HG03039 (cell line): ENCODE measurements around the gene C8A.

Source experiments
- ATAC-seq: cut with Tn5 transposase; IDR thresholded peaks from one replicate; pipeline ENCODE4 v1.9.1; 2021; ENCODE audit warnings: mild to moderate bottlenecking, moderate library complexity; ENCODE audit not compliant: unreplicated experiment

Gene C8A

GRCh38 chr1:56880774-56881173 lies 26.2 kb downstream of the C8A start:
- ATAC-seq: no peak

DNA sequence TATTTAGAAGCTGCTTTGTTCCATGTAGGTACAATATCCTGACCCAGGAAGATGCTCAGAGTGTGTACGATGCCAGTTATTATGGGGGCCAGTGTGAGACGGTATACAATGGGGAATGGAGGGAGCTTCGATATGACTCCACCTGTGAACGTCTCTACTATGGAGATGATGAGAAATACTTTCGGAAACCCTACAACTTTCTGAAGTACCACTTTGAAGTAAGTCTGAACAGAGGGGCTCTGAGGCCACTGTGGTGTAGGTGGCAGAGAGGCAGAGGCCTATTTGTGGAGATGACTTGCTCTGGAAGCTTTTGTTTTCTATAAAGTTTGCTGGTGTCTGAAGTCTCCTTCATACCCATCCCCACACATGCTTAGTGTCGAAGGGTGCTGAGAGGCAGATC lies 26.8 kb downstream of the C8A start:
- ATAC-seq: no peak

DNA sequence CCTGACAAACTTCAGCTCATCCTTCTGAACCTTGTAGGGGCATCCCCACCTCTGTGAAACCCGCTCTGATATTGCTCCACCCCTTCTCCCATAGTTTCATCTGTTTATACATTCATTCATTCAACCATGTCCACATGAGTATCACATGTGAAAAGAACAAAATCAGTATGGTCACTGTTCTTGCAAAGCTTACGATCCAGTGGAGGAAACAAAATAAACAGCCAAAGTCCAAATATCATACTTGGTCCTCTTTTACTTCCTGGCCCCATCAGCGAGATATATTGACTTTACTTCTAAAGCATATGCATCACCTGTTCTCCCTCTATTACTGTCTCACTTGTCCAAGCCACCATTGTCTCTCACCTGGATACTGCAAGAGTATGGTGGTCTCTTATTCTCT lies 35.6 kb downstream of the C8A start:
- ATAC-seq: no peak

DNA sequence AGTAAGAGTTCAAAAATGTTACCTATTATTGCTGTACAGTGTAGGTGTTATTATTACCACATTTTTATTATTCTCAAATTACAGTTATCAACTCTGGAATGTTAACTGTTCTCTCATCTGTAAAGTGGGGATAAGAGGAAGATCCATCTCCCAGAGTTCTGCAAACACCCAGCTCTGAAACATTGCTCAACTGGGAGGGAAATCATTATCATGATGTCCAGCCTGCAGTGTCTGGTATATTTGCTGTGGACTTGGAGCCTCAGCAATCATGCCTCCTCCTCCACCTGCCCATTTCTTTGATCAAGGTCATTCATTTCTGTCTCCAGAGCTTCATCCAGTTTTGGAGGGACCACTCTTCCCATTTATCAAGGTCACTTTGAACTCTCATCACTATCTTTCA lies 39.4 kb downstream of the C8A start:
- ATAC-seq: no peak

GRCh38 chr1:56897150-56898004 lies 42.8 kb downstream of the C8A start:
- no peak for ATAC-seq

- no peak for ATAC-seq
These were observed 43.4 kb downstream of the C8A start for GRCh38 chr1:56898005-56898373.

DNA sequence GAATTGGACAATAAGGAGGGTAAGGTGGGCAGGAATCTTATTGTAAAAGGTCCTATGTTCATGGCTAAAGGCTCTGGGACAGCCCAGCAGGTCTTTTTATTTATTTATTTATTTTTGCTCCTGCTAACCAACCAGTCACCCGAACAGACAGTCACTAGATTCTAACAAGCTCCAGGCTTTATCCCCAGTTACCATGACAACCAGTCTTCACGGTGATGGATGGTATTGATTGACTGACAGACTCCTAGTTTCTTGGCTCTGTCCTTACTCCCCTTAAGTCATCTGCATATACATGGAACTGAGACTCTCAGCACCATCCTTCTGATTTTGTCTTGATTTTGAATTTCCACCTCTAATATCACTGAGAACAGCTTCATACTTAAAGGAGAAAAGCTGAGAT lies 44.3 kb downstream of the C8A start:
- ATAC-seq: no peak

DNA sequence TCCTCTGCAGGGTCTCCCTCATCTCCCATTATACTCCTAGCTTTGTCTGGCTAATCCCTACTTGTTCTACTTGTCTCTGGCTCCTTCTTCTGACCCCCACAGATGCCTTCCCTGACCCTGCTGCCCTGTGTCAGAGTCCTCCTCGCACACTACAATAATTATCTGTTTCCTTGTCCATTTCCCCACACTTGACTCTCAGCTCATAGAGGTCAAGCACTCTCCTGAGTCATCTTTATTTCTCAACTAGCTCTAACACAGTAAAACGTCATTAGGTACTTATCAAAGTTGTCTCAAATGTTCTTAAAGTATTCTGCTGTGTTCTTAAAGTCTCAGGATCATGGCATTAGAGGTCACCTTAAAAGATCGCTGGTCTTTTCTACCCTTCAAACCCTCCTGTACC lies 47.1 kb downstream of the C8A start:
- no peak for ATAC-seq

DNA sequence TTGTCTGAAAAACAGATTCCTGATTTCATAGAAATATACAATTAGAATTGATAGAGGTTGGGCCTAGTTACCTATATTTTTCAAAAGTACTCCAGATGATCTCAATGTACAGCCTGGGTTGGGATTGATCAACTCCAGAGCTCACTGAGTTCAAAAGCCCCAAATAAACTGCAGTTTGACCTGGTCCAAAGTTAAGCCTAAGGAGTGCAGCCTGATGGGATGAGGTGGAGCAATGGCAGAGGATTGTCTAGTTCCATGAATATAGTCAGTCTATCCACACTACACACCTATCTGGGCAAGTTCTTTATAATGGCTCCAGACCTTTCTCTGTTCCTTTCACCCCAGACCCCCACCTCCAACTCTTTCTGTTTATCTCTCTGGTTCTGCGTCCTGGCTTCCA lies 49.2 kb downstream of the C8A start:
- ATAC-seq: no peak

DNA sequence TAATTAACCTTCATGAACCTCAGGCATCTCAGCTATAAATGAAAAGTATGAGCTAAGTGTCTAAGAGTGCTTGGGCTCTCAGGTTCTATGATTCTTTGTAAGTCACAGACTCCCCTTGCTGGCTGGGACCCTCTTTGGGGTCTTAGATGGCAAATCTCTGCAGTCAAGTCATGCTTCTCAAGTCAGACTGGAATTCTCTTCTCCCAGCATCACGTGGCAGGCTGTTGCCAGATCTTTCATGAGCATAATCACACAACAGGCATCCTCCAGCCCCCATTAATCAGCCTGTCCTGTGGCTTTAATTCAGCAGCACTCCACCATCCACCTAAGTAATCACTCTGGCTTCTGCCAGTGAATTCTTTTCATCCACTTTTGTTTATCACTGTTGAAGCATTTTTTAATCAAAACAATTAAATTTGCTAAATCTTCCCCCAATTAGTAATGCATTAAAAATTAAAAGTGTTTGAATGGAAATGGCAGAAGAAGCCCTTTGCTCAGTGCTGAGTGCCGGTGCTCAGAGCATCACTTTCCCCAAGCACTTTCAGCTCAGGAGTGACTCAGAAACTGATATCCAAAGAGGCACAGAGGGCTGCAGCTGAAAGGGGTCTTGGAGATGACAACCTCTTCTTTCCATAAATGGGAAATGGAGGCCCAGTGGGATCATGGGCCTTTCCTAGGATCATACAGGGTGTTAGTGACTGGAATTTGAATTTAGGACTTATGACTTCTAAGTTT lies 50.2 kb downstream of the C8A start:
- no peak for ATAC-seq

- no peak for ATAC-seq
These were observed 51.1 kb downstream of the C8A start for GRCh38 chr1:56905667-56906066.

DNA sequence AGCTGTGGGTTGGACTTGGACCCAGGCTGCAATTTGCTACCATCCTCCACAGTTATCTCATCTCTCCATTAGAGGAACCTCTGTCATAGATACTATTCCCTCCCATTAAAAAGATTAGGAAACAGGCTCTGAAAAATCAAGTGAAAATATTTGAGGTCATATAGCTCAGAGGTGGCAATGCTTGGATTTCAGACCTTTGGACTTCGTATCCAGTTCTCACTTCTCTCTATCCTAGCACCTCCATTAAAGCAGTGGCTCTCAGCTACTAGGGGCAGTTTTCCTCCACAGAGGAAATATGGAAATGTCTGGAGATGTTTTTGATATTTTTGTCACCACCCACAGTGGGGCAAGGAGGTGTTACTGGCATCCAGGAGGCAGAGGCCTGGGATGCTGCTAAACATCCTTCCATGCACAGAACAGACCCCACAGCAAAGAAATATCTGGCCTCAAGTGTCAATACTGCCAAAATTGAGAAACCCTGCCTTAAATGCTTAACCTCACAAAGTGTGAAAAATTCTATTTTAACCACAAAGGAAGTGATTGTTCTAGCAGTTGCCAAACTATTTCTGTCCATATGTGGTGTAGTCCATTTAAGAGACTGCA lies 54.1 kb downstream of the C8A start:
- ATAC-seq: no peak

DNA sequence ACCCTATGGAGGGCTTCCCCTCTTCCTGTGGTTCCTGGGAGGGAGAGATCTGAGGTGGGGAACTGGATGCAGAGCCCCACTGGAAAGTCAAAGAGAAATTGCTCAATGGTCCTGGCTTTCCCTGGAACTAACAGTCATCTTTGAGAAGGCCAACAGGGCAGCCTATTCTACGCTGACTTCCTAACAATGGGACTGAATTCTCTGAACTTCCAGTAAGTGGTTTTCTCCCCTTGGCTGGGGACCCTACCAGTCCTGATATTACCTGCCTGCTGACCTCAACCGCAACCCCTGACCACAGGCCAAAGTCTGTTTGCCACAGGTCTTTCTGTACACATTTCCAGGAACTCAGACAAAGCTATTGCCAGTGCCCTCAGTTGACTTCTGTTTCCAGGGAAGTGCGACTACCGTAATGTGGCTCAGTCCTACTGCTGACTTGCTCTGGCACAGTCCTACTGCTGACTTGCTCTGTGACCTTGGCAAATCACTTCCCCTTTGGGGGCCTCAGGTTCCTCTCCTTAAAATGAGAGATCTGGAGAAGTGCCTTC lies 55.9 kb downstream of the C8A start:
- ATAC-seq: no peak

GRCh38 chr1:56911098-56911938 lies 56.7 kb downstream of the C8A start:
- no peak for ATAC-seq

DNA sequence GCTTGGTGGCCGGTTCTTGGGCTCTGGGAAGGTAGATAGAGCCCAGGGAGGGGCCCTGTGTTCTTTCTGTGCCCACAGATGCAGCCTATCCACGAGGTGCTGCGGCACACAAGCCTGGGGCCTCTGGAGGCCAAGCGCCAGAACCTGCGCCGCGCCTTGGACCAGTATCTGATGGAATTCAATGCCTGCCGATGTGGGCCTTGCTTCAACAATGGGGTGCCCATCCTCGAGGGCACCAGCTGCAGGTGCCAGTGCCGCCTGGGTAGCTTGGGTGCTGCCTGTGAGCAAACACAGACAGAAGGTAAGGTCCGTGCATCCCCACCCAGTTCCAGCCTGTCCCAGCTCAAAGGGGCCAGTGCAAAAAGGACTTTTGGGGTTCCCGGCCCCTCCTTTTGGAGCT lies 57.7 kb downstream of the C8A start:
- ATAC-seq: no peak

DNA sequence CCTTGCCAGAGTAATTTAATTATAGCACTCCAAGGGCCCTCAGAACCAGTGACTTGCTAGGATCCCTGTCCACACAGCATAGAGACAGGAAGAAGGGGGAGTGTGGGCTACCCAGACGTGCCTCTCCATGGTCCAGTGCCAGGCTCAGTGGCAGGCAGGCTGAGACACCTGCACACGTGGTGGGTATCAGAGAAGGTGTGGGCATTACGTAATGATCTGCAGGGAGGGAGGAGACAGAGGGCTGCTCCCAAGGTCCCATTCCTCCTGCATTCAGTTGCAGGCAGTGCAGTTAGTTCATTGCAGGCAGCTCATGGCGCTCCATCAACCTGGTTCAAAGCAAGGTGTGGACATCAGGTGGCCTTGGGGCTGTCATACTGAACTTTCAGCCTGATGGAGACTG lies 61.4 kb downstream of the C8A start:
- no peak for ATAC-seq

GRCh38 chr1:56916630-56917029 lies 62.0 kb downstream of the C8A start:
- ATAC-seq: no peak

- no peak for ATAC-seq
These were observed 62.8 kb downstream of the C8A start for GRCh38 chr1:56917356-56917755.

- ATAC-seq: no peak
These were observed 66.0 kb downstream of the C8A start for GRCh38 chr1:56920591-56921001.

GRCh38 chr1:56921479-56921878 lies 66.9 kb downstream of the C8A start:
- ATAC-seq: no peak

DNA sequence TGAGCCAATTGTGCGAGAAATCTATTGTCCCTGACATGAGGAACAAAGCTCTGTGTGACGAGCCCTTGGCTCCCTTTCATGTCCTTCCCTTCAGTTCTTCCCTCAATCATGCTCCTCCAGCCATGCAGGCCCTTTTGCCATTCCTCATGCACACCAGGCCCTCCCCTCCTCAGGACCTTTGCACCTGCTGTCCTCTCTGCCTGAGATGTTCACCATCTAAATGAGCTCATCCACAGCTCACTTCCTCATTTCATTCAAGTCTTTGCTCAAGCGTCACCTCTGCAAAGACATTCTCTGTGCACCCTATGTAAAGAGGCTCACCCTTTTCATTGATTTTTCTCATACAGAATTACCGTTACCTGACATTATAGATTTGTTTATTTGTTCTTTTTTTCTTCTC lies 67.5 kb downstream of the C8A start:
- no peak for ATAC-seq
